COLO668 (cell line): ENCODE data around the gene PPP6R1.
A peak's percentile ranks its signal among the peaks of the same experiment; 100 is the strongest.
"Not testable (repeated sequence)": the region's sequence is repeated elsewhere in the genome, so short reads cannot be mapped to it uniquely, and the experiment has no call there.

Experiments
- DNase-seq: peaks from one replicate; lab custom pipeline; 2025; ENCODE audit not compliant: unreplicated experiment; lab: John Stamatoyannopoulos, UW

The PPP6R1 gene

GRCh38 chr19:55224679-55225414 is 34.0 kb downstream of the PPP6R1 start:
- not testable (repeated sequence) for DNase-seq

GRCh38 chr19:55224038-55224665 is 34.7 kb downstream of the PPP6R1 start:
- DNase-seq = no peak

GRCh38 chr19:55223291-55224037 is 35.4 kb downstream of the PPP6R1 start:
- DNase-seq = no peak

- DNase-seq = no peak
Measured at GRCh38 chr19:55220525-55220924, 38.3 kb downstream of the PPP6R1 start.

- DNase-seq = peak; percentile 94
Measured at GRCh38 chr19:55216461-55217198, 42.2 kb downstream of the PPP6R1 start.

GRCh38 chr19:55213547-55213946 is 45.3 kb downstream of the PPP6R1 start:
- DNase-seq = no peak

- peak; percentile 56 for DNase-seq
Measured at GRCh38 chr19:55212447-55212846, 46.4 kb downstream of the PPP6R1 start.

- DNase-seq = peak; percentile 74
Measured at GRCh38 chr19:55209693-55210472, 48.9 kb downstream of the PPP6R1 start.

- peak; percentile 67 for DNase-seq
Measured at GRCh38 chr19:55208880-55209692, 49.7 kb downstream of the PPP6R1 start, which contains the start of gene PTPRH. PTPRH (minus strand) TSS chr19:55209501; CDS start chr19:55209433, 68 bp downstream.

GRCh38 chr19:55206664-55207500 is 51.9 kb downstream of the PPP6R1 start:
- peak; percentile 88 for DNase-seq

GRCh38 chr19:55202199-55202598 is 56.6 kb downstream of the PPP6R1 start:
- not testable (repeated sequence) for DNase-seq

- no peak for DNase-seq
Measured at GRCh38 chr19:55199620-55200204, 59.1 kb downstream of the PPP6R1 start.

GRCh38 chr19:55198651-55199050 is 60.2 kb downstream of the PPP6R1 start:
- DNase-seq = no peak

- DNase-seq = peak; percentile 4
Measured at GRCh38 chr19:55197528-55197927, 61.3 kb downstream of the PPP6R1 start.

GRCh38 chr19:55196803-55197202 is 62.0 kb downstream of the PPP6R1 start:
- DNase-seq = no peak

GRCh38 chr19:55193481-55193880 is 65.3 kb downstream of the PPP6R1 start:
- DNase-seq = no peak

- DNase-seq = no peak
Measured at GRCh38 chr19:55189403-55189835, 69.4 kb downstream of the PPP6R1 start.

GRCh38 chr19:55188625-55189024 is 70.2 kb downstream of the PPP6R1 start:
- no peak for DNase-seq
